Upper lobe of left lung (tissue), 6 donors: ENCODE data around the gene STEAP3. TPM values are rescaled to one million over a fixed set of nuclear protein-coding genes. Genes with fewer than 3 reads are reported as not detected.

Source experiments
- ATAC-seq, 2 donors: fragments of 200-7000 bp; cut with Tn5 transposase; one replicate each; pipeline ENCODE4 v1.9.1; 2022; ENCODE audit warnings: mild to moderate bottlenecking in 2 of 2, moderate library complexity in 2 of 2; ENCODE audit not compliant: low FRiP score in 2 of 2
- DNase-seq, 2 donors: peaks; one replicate each; pipeline ENCODE4 v3.0.0-alpha.2; 2019 to 2020
- H3K27ac ChIP-seq, 4 donors: fragments of 200-600 bp; sonication (generic); one replicate each; pipeline ENCODE4 v1.5.1; 2016 to 2019
- H3K27me3 ChIP-seq, 4 donors: fragments of 200-600 bp; sonication (generic); one replicate each; pipeline ENCODE4 v1.5.1; 2017 to 2019
- H3K36me3 ChIP-seq, 4 donors: fragments of 200-600 bp; sonication (generic); one replicate each; pipeline ENCODE4 v1.5.1; 2016 to 2019
- H3K4me1 ChIP-seq, 4 donors: fragments of 200-600 bp; sonication (generic); one replicate each; pipeline ENCODE4 v1.5.1; 2018 to 2019
- H3K4me3 ChIP-seq, 4 donors: fragments of 200-600 bp; sonication (generic); one replicate each; pipeline ENCODE4 v1.5.1; 2017 to 2019; ENCODE audit warnings: mild to moderate bottlenecking in 2 of 4, moderate library complexity in 1 of 4
- H3K9me3 ChIP-seq, 4 donors: fragments of 200-600 bp; sonication (generic); one replicate each; pipeline ENCODE4 v1.5.1; 2018 to 2019
- CTCF ChIP-seq, 6 experiments: fragments of 450-650 bp in 4 of 6; fragments of 200-600 bp in 2 of 6; sonication (generic) in 2 of 6; IDR thresholded peaks; one replicate each; pipeline ENCODE4 v1.5.1; 2016 to 2019; ENCODE audit warnings: antibody characterized with exemption in 6 of 6
- EP300 ChIP-seq, 4 donors: sonication (generic); formaldehyde crosslinking; IDR thresholded peaks; one replicate each; pipeline ENCODE4 v1.5.1; 2017; ENCODE audit warnings: antibody characterized with exemption in 4 of 4, control low read depth in 2 of 4
- POLR2A ChIP-seq, 4 donors: fragments of 450-650 bp; IDR thresholded peaks; one replicate each; pipeline ENCODE4 v1.5.1; 2016 to 2017; ENCODE audit warnings: antibody characterized with exemption in 4 of 4, mild to moderate bottlenecking in 2 of 4
- POLR2AphosphoS5 ChIP-seq, 2 donors: sonication (generic); formaldehyde crosslinking; IDR thresholded peaks; one replicate each; pipeline ENCODE4 v1.5.1; 2017; ENCODE audit warnings: antibody characterized with exemption in 2 of 2
- WGBS, 2 donors: methylation state at CpG; one replicate each; pipeline ENCODE4 v1.1.5; 2017 to 2018; 5-methylcytosine and 5-hydroxymethylcytosine counted together
- total RNA-seq, 6 donors: library from RNA; depleted of rRNA in 4 of 6; stranded (reverse); fragments of >200 nt in 4 of 6; gene quantifications; one replicate each; pipeline versions ENCODE4 v1.1.0 to v1.2.1, GENCODE V29; 2016 to 2021
- donor health status: DM: no; HTN: no; CAD: no; lungs with moderate emphysema.
- donor health status: DM: no; HTN: yes; CAD: no; lungs with severe emphysema.

STEAP3 gene
- total RNA-seq, 6 donors from 2014 or later = 18.1 to 26.6 (median 22.4) TPM

DNA sequence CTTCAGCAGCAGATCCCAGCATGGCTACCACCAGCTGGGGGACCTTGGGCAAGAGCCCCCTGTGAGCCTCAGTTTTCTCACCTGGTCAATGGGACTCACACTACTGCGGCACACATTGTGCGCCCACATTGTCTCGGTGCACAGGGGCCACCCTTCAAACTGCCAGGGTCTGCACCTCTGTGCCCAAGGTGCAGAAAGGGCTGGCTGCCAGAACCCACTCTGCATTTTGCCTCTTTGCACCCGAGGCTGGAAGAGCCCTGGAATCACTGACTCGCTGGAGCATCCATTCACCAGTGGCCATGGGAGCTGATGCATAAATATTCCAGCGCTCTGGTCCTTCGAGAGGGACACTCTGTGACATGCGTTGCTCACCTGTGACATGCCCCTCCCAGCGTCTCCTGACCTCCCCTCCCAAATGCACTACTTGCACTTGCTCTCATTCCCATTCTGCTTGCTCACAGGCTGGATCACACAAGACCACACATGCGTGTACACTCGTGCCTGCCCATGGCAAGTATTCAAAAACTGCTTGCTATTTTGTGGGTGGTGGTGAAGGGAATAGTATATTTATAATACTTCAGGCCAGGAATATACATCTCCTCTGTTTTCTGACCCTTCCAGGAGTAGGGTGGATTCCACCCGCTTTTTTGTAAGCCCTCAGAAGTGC lies 46.3 kb upstream of the STEAP3 start:
- H3K4me3 ChIP-seq = no peak overlapping the region
- no peak overlapping the region for H3K27ac ChIP-seq
- no peak for DNase-seq
- TF ChIP-seq CTCF (IDR thresholded peaks at IDR 0.05) (no peak), EP300 (IDR thresholded peaks at IDR 0.05) (no peak), POLR2A (IDR thresholded peaks at IDR 0.05) (no peak), POLR2AphosphoS5 (IDR thresholded peaks at IDR 0.05) (no peak)
- H3K4me1 ChIP-seq = no peaks in the 10 kb centered on the region
- no peaks in the 10 kb centered on the region for H3K27me3 ChIP-seq
- ATAC-seq = no peak
- WGBS, 2 donors = 77 to 86% methylated on average over 9 to 12 of the region's 12 CpGs
- H3K36me3 ChIP-seq = no peaks in the 10 kb centered on the region
- H3K9me3 ChIP-seq = no peaks in the 10 kb centered on the region

DNA sequence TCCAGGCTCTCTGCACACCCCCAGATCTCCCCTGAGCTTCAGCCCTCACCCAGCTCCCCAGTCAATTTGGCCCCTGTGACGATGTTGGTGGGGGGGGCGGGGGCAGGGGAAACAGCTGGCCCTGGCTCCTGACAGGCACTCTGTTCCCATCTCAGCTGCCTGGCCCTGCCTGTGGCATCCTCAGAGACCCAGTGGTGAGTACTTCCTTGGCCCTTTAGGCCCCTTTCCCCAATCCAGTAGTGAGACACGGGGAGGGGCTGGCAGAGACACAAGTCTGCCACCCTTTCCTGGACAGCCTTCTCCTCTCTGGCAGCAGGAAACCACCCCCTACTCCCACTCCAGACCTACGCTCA lies 45.8 kb upstream of the STEAP3 start:
- H3K27me3 ChIP-seq = no peaks in the 10 kb centered on the region
- no peak overlapping the region for H3K27ac ChIP-seq
- H3K9me3 ChIP-seq = no peaks in the 10 kb centered on the region
- 60 to 63% methylated on average over 2 to 4 of the region's 4 CpGs for WGBS, 2 donors
- ATAC-seq = no peak
- no peaks in the 10 kb centered on the region for H3K4me1 ChIP-seq
- no peak overlapping the region for H3K4me3 ChIP-seq
- TF ChIP-seq EP300 (IDR thresholded peaks at IDR 0.05) (no peak), POLR2A (IDR thresholded peaks at IDR 0.05) (no peak), CTCF (IDR thresholded peaks at IDR 0.05) (no peak), POLR2AphosphoS5 (IDR thresholded peaks at IDR 0.05) (no peak)
- no peak for DNase-seq
- no peaks in the 10 kb centered on the region for H3K36me3 ChIP-seq

- no peak overlapping the region for H3K4me3 ChIP-seq
- H3K36me3 ChIP-seq = no peaks in the 10 kb centered on the region
- H3K27me3 ChIP-seq = no peaks in the 10 kb centered on the region
- DNase-seq (no peak), ATAC-seq (no peak)
- no peak overlapping the region for H3K27ac ChIP-seq
- TF ChIP-seq EP300 (IDR thresholded peaks at IDR 0.05) (no peak), POLR2A (IDR thresholded peaks at IDR 0.05) (no peak), POLR2AphosphoS5 (IDR thresholded peaks at IDR 0.05) (no peak), CTCF (IDR thresholded peaks at IDR 0.05) (no peak)
- H3K9me3 ChIP-seq = no peaks in the 10 kb centered on the region
- 89% methylated on average over 6 of the region's 6 CpGs for WGBS, 2 donors
- H3K4me1 ChIP-seq = no peaks in the 10 kb centered on the region
Measured at GRCh38 chr2:119178776-119179175, 44.9 kb upstream of the STEAP3 start.

GRCh38 chr2:119179202-119179601 lies 44.4 kb upstream of the STEAP3 start:
- no peaks in the 10 kb centered on the region for H3K4me1 ChIP-seq
- DNase-seq (peak in 1 of 2 donors; percentile 33), ATAC-seq (peak in 1 of 2 donors; percentile 36)
- no peaks in the 10 kb centered on the region for H3K9me3 ChIP-seq
- H3K36me3 ChIP-seq = no peaks in the 10 kb centered on the region
- TF ChIP-seq POLR2A (IDR thresholded peaks at IDR 0.05) (no peak), EP300 (IDR thresholded peaks at IDR 0.05) (no peak), CTCF (IDR thresholded peaks at IDR 0.05) (no peak), POLR2AphosphoS5 (IDR thresholded peaks at IDR 0.05) (no peak)
- H3K4me3 ChIP-seq = no peak overlapping the region
- 46 to 53% methylated on average over 2 of the region's 2 CpGs for WGBS, 2 donors
- H3K27ac ChIP-seq = no peak overlapping the region
- H3K27me3 ChIP-seq = no peaks in the 10 kb centered on the region

DNA sequence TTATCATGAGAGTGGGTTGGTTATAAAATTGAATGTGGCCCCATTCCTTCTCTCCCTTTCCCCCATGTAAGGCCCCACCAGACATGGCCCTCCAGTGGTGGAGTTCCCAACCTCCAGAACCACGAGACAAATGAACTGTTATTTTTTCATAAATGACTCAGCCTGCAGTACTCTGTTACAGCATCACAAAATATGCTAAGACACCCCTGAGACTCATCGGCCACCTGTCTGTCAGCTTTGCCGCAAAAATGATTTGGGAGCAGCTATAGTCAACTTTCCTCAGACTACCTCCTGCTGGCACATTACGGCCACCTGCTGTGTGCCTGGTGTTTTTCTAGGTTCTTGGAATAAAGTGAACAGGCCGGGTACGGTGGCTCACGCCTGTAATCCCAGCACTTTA lies 43.6 kb upstream of the STEAP3 start:
- H3K27me3 ChIP-seq = no peaks in the 10 kb centered on the region

More for the DNA sequence above, 43.6 kb upstream of the STEAP3 start:
- no peak for TF ChIP-seq POLR2AphosphoS5 (IDR thresholded peaks at IDR 0.05)
- no peak for TF ChIP-seq EP300 (IDR thresholded peaks at IDR 0.05)
- no peak for TF ChIP-seq CTCF (IDR thresholded peaks at IDR 0.05)
- no peak for TF ChIP-seq POLR2A (IDR thresholded peaks at IDR 0.05)
- Histone ChIP-seq H3K36me3 (no peaks in the 10 kb centered on the region), H3K4me3 (no peak overlapping the region), H3K27ac (no peak overlapping the region), H3K9me3 (no peaks in the 10 kb centered on the region), H3K4me1 (no peaks in the 10 kb centered on the region)
- ATAC-seq = no peak
- WGBS, 2 donors = 78 to 91% methylated on average over 3 to 7 of the region's 7 CpGs
- DNase-seq = no peak
